ENCODE data around the gene AGK.
"Not testable (repeated sequence)": the region's sequence is repeated elsewhere in the genome, so short reads cannot be mapped to it uniquely, and the experiment has no call there.

Gene AGK

GRCh38 chr7:141688043-141688442, 136.8 kb downstream of the AGK start:
- Histone ChIP-seq H3K4me3 (replicated peaks; ENCODE audit: insufficient read depth, low read length) (no peak overlapping the region), H3K27ac (replicated peaks) (no peak overlapping the region), H3K27me3 (ENCODE audit: insufficient read depth, poor library complexity, severe bottlenecking) (no peaks in the 10 kb centered on the region)
- no peak for TF ChIP-seq POLR2AphosphoS5 (IDR thresholded peaks at IDR 0.05; ENCODE audit: low read depth)
- TF ChIP-seq, protein P1, sequence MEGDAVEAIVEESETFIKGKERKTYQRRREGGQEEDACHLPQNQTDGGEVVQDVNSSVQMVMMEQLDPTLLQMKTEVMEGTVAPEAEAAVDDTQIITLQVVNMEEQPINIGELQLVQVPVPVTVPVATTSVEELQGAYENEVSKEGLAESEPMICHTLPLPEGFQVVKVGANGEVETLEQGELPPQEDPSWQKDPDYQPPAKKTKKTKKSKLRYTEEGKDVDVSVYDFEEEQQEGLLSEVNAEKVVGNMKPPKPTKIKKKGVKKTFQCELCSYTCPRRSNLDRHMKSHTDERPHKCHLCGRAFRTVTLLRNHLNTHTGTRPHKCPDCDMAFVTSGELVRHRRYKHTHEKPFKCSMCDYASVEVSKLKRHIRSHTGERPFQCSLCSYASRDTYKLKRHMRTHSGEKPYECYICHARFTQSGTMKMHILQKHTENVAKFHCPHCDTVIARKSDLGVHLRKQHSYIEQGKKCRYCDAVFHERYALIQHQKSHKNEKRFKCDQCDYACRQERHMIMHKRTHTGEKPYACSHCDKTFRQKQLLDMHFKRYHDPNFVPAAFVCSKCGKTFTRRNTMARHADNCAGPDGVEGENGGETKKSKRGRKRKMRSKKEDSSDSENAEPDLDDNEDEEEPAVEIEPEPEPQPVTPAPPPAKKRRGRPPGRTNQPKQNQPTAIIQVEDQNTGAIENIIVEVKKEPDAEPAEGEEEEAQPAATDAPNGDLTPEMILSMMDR (IDR thresholded peaks at IDR 0.05; ENCODE audit: insufficient read depth, low read length): no peak
- TF ChIP-seq, protein P2, sequence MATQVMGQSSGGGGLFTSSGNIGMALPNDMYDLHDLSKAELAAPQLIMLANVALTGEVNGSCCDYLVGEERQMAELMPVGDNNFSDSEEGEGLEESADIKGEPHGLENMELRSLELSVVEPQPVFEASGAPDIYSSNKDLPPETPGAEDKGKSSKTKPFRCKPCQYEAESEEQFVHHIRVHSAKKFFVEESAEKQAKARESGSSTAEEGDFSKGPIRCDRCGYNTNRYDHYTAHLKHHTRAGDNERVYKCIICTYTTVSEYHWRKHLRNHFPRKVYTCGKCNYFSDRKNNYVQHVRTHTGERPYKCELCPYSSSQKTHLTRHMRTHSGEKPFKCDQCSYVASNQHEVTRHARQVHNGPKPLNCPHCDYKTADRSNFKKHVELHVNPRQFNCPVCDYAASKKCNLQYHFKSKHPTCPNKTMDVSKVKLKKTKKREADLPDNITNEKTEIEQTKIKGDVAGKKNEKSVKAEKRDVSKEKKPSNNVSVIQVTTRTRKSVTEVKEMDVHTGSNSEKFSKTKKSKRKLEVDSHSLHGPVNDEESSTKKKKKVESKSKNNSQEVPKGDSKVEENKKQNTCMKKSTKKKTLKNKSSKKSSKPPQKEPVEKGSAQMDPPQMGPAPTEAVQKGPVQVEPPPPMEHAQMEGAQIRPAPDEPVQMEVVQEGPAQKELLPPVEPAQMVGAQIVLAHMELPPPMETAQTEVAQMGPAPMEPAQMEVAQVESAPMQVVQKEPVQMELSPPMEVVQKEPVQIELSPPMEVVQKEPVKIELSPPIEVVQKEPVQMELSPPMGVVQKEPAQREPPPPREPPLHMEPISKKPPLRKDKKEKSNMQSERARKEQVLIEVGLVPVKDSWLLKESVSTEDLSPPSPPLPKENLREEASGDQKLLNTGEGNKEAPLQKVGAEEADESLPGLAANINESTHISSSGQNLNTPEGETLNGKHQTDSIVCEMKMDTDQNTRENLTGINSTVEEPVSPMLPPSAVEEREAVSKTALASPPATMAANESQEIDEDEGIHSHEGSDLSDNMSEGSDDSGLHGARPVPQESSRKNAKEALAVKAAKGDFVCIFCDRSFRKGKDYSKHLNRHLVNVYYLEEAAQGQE (IDR thresholded peaks at IDR 0.05; ENCODE audit: insufficient replicate concordance, low read depth): no peak
- TF ChIP-seq GABPA (IDR thresholded peaks at IDR 0.05; ENCODE audit: low read depth): no peak
- no peak for DNase-seq (ENCODE audit: low read depth in 1 of 2, low spot score in 1 of 2)

- DNase-seq (ENCODE audit: low read depth in 1 of 2, low spot score in 1 of 2); H3K27me3 ChIP-seq (ENCODE audit: insufficient read depth, poor library complexity, severe bottlenecking); H3K27ac ChIP-seq (replicated peaks); H3K4me3 ChIP-seq (replicated peaks; ENCODE audit: insufficient read depth, low read length): not testable (repeated sequence)
Measured at GRCh38 chr7:141689072-141689825, 138.0 kb downstream of the AGK start.

- Histone ChIP-seq H3K4me3 (replicated peaks; ENCODE audit: insufficient read depth, low read length) (no peak overlapping the region), H3K27me3 (ENCODE audit: insufficient read depth, poor library complexity, severe bottlenecking) (no peaks in the 10 kb centered on the region), H3K27ac (replicated peaks) (no peak overlapping the region)
- TF ChIP-seq, protein P1 (IDR thresholded peaks at IDR 0.05; ENCODE audit: insufficient read depth, low read length): no peak
- TF ChIP-seq POLR2AphosphoS5 (IDR thresholded peaks at IDR 0.05; ENCODE audit: low read depth) (no peak), SPI1 (IDR thresholded peaks at IDR 0.05; ENCODE audit: borderline replicate concordance, low read depth) (no peak), GABPA (IDR thresholded peaks at IDR 0.05; ENCODE audit: low read depth) (no peak)
- TF ChIP-seq, protein P2 (IDR thresholded peaks at IDR 0.05; ENCODE audit: insufficient replicate concordance, low read depth): no peak
- no peak for DNase-seq (ENCODE audit: low read depth in 1 of 2, low spot score in 1 of 2)
Measured at GRCh38 chr7:141691540-141691939, 140.3 kb downstream of the AGK start.

GRCh38 chr7:141691961-141692360, 140.8 kb downstream of the AGK start:
- no peak overlapping the region for H3K4me3 ChIP-seq (replicated peaks; ENCODE audit: insufficient read depth, low read length)

More at GRCh38 chr7:141691961-141692360, 140.8 kb downstream of the AGK start:
- DNase-seq (ENCODE audit: low read depth in 1 of 2, low spot score in 1 of 2): no peak
- no peak for TF ChIP-seq SPI1 (IDR thresholded peaks at IDR 0.05; ENCODE audit: borderline replicate concordance, low read depth)
- TF ChIP-seq POLR2AphosphoS5 (IDR thresholded peaks at IDR 0.05; ENCODE audit: low read depth): no peak
- TF ChIP-seq GABPA (IDR thresholded peaks at IDR 0.05; ENCODE audit: low read depth): no peak
- TF ChIP-seq, protein P2 (IDR thresholded peaks at IDR 0.05; ENCODE audit: insufficient replicate concordance, low read depth): no peak
- TF ChIP-seq, protein P1 (IDR thresholded peaks at IDR 0.05; ENCODE audit: insufficient read depth, low read length): no peak
- Histone ChIP-seq H3K27me3 (ENCODE audit: insufficient read depth, poor library complexity, severe bottlenecking) (no peaks in the 10 kb centered on the region), H3K27ac (replicated peaks) (no peak overlapping the region)

All from HL-60 (cell line).